ENCODE measurements around the gene FBXO38.

- no peak for TF ChIP-seq EP300 (IDR thresholded peaks at IDR 0.05; ENCODE audit: borderline replicate concordance)
- no peak for TF ChIP-seq CEBPB (IDR thresholded peaks at IDR 0.05)
- no peak for TF ChIP-seq FOXM1 (IDR thresholded peaks at IDR 0.05; ENCODE audit: borderline replicate concordance, low read depth)
- no peak for TF ChIP-seq NFIC (IDR thresholded peaks at IDR 0.05)
- TF ChIP-seq YY1 (IDR thresholded peaks at IDR 0.05; ENCODE audit: low read depth) = no peak
- no peak for TF ChIP-seq TEAD4 (IDR thresholded peaks at IDR 0.05)
- TF ChIP-seq EGR1 (IDR thresholded peaks at IDR 0.05) = no peak
- no peak for TF ChIP-seq RAD21 (IDR thresholded peaks at IDR 0.05; ENCODE audit: low read depth)
- TF ChIP-seq REST (IDR thresholded peaks at IDR 0.05; ENCODE audit: low read depth) = no peak
These were observed 31.1 kb downstream of the FBXO38 start for GRCh38 chr5:148414833-148415232.

Data from Ishikawa (cell line).